Esophagus (tissue), 2 donors: Measurements from ENCODE around the gene GGACT. TPM values are rescaled to one million over a fixed set of nuclear protein-coding genes. Genes with fewer than 3 reads are reported as not detected.
"Not testable (repeated sequence)": the region's sequence is repeated elsewhere in the genome, so short reads cannot be mapped to it uniquely, and the experiment has no call there.

Source experiments
- H3K27ac ChIP-seq, 2 donors: one replicate each; pipeline ENCODE4 v1.5.1; 2013; ENCODE audit warnings: low read depth in 2 of 2, mild to moderate bottlenecking in 2 of 2, inconsistent platforms in 1 of 2, low read length in 1 of 2, moderate library complexity in 1 of 2
- H3K27me3 ChIP-seq, 2 donors: one replicate each; pipeline ENCODE4 v1.6.1; 2013; ENCODE audit warnings: low read length in 2 of 2, control low read depth in 1 of 2, mild to moderate bottlenecking in 1 of 2; ENCODE audit not compliant: insufficient read depth in 2 of 2, control insufficient read depth in 1 of 2
- H3K36me3 ChIP-seq, 2 donors: one replicate each; pipeline ENCODE4 v1.6.1; 2013; ENCODE audit warnings: low read length in 1 of 2; ENCODE audit not compliant: control insufficient read depth in 2 of 2, insufficient read depth in 2 of 2
- H3K4me1 ChIP-seq, 2 donors: one replicate each; pipeline ENCODE4 v1.6.1; 2013; ENCODE audit warnings: low read length in 1 of 2; ENCODE audit not compliant: control insufficient read depth in 2 of 2, insufficient read depth in 2 of 2
- H3K4me3 ChIP-seq, 2 donors: one replicate each; pipeline ENCODE4 v1.5.1; 2013; ENCODE audit warnings: low read length in 2 of 2, mild to moderate bottlenecking in 2 of 2, low read depth in 1 of 2, moderate library complexity in 1 of 2
- H3K9me3 ChIP-seq, 2 donors: one replicate each; pipeline ENCODE4 v1.6.1; 2013; ENCODE audit warnings: mild to moderate bottlenecking in 2 of 2, low read depth in 1 of 2, low read length in 1 of 2, moderate library complexity in 1 of 2; ENCODE audit not compliant: control insufficient read depth in 2 of 2, insufficient read depth in 1 of 2
- WGBS, 2 donors: extraction: QIAGEN DNeasy Blood & Tissue Kit; methylation state at CpG; one replicate each; pipeline ENCODE4 v1.1.7; 2013; 5-methylcytosine and 5-hydroxymethylcytosine counted together
- polyA plus RNA-seq, 2 donors: library from polyadenylated mRNA; stranded (reverse); fragments of 200-250 nt; gene quantifications; one replicate each; pipeline ENCODE4 v1.2.3, GENCODE V29; 2013
- donor health status: healthy with polysubstance abuse.
- donor health status: Bipolar disorder and iron deficiency.

GGACT gene
- polyA plus RNA-seq, 2 donors = 0.81 to 1.3 TPM

GRCh38 chr13:100581504-100581903, 7.1 kb downstream of the GGACT start:
- H3K4me3 ChIP-seq = no peak overlapping the region
- no peaks in the 10 kb centered on the region for H3K4me1 ChIP-seq
- WGBS, 2 donors = 95% methylated on average over 2 of the region's 2 CpGs

GRCh38 chr13:100581030-100581429, 7.6 kb downstream of the GGACT start:
- Histone ChIP-seq H3K27ac (no peak overlapping the region), H3K36me3 (no peaks in the 10 kb centered on the region), H3K4me1 (no peaks in the 10 kb centered on the region), H3K4me3 (no peak overlapping the region), H3K9me3 (no peaks in the 10 kb centered on the region), H3K27me3 (no peaks in the 10 kb centered on the region)
- WGBS, 2 donors = 91 to 94% methylated on average over 4 of the region's 4 CpGs

More at GRCh38 chr13:100581504-100581903, 7.1 kb downstream of the GGACT start:
- Histone ChIP-seq H3K36me3 (no peaks in the 10 kb centered on the region), H3K27me3 (no peaks in the 10 kb centered on the region), H3K27ac (no peak overlapping the region), H3K9me3 (no peaks in the 10 kb centered on the region)

GRCh38 chr13:100580045-100580444, 8.5 kb downstream of the GGACT start:
- H3K27ac ChIP-seq = no peak overlapping the region
- WGBS, 2 donors = 88 to 91% methylated on average over 12 of the region's 12 CpGs
- no peak overlapping the region for H3K4me3 ChIP-seq
- H3K27me3 ChIP-seq = no peaks in the 10 kb centered on the region
- no peaks in the 10 kb centered on the region for H3K36me3 ChIP-seq
- H3K4me1 ChIP-seq = no peaks in the 10 kb centered on the region
- H3K9me3 ChIP-seq = no peaks in the 10 kb centered on the region

GRCh38 chr13:100577239-100577638, 11.3 kb downstream of the GGACT start:
- WGBS, 2 donors = 93 to 95% methylated on average over 4 of the region's 4 CpGs

GRCh38 chr13:100573121-100573520, 15.5 kb downstream of the GGACT start:
- 40 to 47% methylated on average over 2 of the region's 2 CpGs for WGBS, 2 donors
- Histone ChIP-seq H3K36me3 (no peaks in the 10 kb centered on the region), H3K4me1 (no peaks in the 10 kb centered on the region), H3K9me3 (no peaks in the 10 kb centered on the region), H3K27me3 (no peaks in the 10 kb centered on the region), H3K4me3 (no peak overlapping the region), H3K27ac (no peak overlapping the region)

More at GRCh38 chr13:100577239-100577638, 11.3 kb downstream of the GGACT start:
- H3K4me1 ChIP-seq, H3K36me3 ChIP-seq, H3K4me3 ChIP-seq, H3K9me3 ChIP-seq, H3K27ac ChIP-seq, H3K27me3 ChIP-seq: not testable (repeated sequence)

GRCh38 chr13:100566543-100566942, 22.0 kb downstream of the GGACT start:
- H3K4me3 ChIP-seq = no peak overlapping the region
- H3K27me3 ChIP-seq = no peaks in the 10 kb centered on the region
- peaks cover 0 to 3% of the 10 kb centered on the region in 2 donors for H3K9me3 ChIP-seq
- H3K4me1 ChIP-seq = no peaks in the 10 kb centered on the region
- H3K27ac ChIP-seq = no peak overlapping the region
- H3K36me3 ChIP-seq = no peaks in the 10 kb centered on the region
- 91 to 94% methylated on average over 6 of the region's 6 CpGs for WGBS, 2 donors

- Histone ChIP-seq H3K36me3 (no peaks in the 10 kb centered on the region), H3K4me1 (no peaks in the 10 kb centered on the region), H3K27ac (no peak overlapping the region), H3K4me3 (no peak overlapping the region), H3K9me3 (peaks cover 0 to 3% of the 10 kb centered on the region in 2 donors), H3K27me3 (no peaks in the 10 kb centered on the region)
- 59 to 67% methylated on average over 8 of the region's 8 CpGs for WGBS, 2 donors
Observed at GRCh38 chr13:100565286-100565685, 23.3 kb downstream of the GGACT start.

- Histone ChIP-seq H3K27me3 (no peaks in the 10 kb centered on the region), H3K36me3 (no peaks in the 10 kb centered on the region), H3K4me3 (no peak overlapping the region), H3K4me1 (no peaks in the 10 kb centered on the region), H3K27ac (no peak overlapping the region), H3K9me3 (peaks cover 0 to 3% of the 10 kb centered on the region in 2 donors)
- 74 to 90% methylated on average over 13 of the region's 13 CpGs for WGBS, 2 donors
Observed at GRCh38 chr13:100564444-100565223, 24.0 kb downstream of the GGACT start.

GRCh38 chr13:100563779-100564178, 24.8 kb downstream of the GGACT start:
- WGBS, 2 donors = 92 to 94% methylated on average over 7 of the region's 7 CpGs

More at GRCh38 chr13:100563779-100564178, 24.8 kb downstream of the GGACT start:
- H3K4me1 ChIP-seq = no peaks in the 10 kb centered on the region
- no peak overlapping the region for H3K4me3 ChIP-seq
- no peaks in the 10 kb centered on the region for H3K36me3 ChIP-seq
- peaks cover 0 to 3% of the 10 kb centered on the region in 2 donors for H3K9me3 ChIP-seq
- H3K27me3 ChIP-seq = no peaks in the 10 kb centered on the region
- H3K27ac ChIP-seq = no peak overlapping the region
